WTC11 (cell line): ENCODE results near the gene ZNF407. TPM values are rescaled to one million over a fixed set of nuclear protein-coding genes. Genes with fewer than 3 reads are reported as not detected.

Experiments
- ATAC-seq: fragments of 200-7000 bp; cut with Tn5 transposase; 2 replicates; pipeline ENCODE4 v1.10.0; 2021; ENCODE audit warnings: mild to moderate bottlenecking, moderate library complexity
- CTCF ChIA-PET: fragments of 300-600 bp; sonication (Branson Sonifier 250); formaldehyde crosslinking; loops from one replicate; lab custom pipeline; 2021; ENCODE audit warnings: antibody characterized with exemption; lab: Charles Lee
- POLR2A ChIA-PET: fragments of 350-600 bp; sonication (Branson Sonifier 250); formaldehyde crosslinking; loops from one replicate; lab custom pipeline; 2021; ENCODE audit warnings: antibody characterized with exemption; lab: Charles Lee
- DNase-seq: peaks from one replicate; pipeline ENCODE4 v3.0.0; 2021; ENCODE audit warnings: low spot score
- H3K27ac Mint-ChIP-seq: 2 replicates; pipeline ENCODE4 v1.8.0; 2021; ENCODE audit warnings: mixed read lengths
- H3K27me3 Mint-ChIP-seq: 2 replicates; pipeline ENCODE4 v1.8.0; 2021; ENCODE audit warnings: low read depth, mild to moderate bottlenecking, moderate library complexity, mixed read lengths
- H3K36me3 Mint-ChIP-seq: 2 replicates; pipeline ENCODE4 v1.8.0; 2021; ENCODE audit warnings: mixed read lengths
- H3K4me1 Mint-ChIP-seq: 2 replicates; pipeline ENCODE4 v1.8.0; 2022; ENCODE audit warnings: mixed read lengths
- H3K4me3 Mint-ChIP-seq: 2 replicates; pipeline ENCODE4 v1.8.0; 2021; ENCODE audit warnings: mild to moderate bottlenecking, moderate library complexity, mixed read lengths
- H3K9me3 Mint-ChIP-seq: 2 replicates; pipeline ENCODE4 v1.8.0; 2021; ENCODE audit warnings: mixed read lengths
- ATF1 ChIP-seq: sonication (generic); formaldehyde crosslinking; IDR thresholded peaks from 2 replicates; pipeline ENCODE4 v1.8.1; 2023; ENCODE audit warnings: mild to moderate bottlenecking, moderate library complexity, missing genetic modification reagents
- CREB1 ChIP-seq: sonication (generic); formaldehyde crosslinking; IDR thresholded peaks from 2 replicates; pipeline ENCODE4 v1.8.0; 2023; ENCODE audit warnings: mild to moderate bottlenecking, missing genetic modification reagents
- ELF4 ChIP-seq: sonication (generic); formaldehyde crosslinking; IDR thresholded peaks from 2 replicates; pipeline ENCODE4 v1.8.1; 2022; ENCODE audit warnings: low read depth, mild to moderate bottlenecking, moderate library complexity, missing genetic modification reagents
- EMX1 ChIP-seq: fragments of 250-450 bp; sonication (Bioruptor Pico); IDR thresholded peaks from 2 replicates; pipeline ENCODE4 v1.8.0; 2021; ENCODE audit warnings: mild to moderate bottlenecking
- ESRRA ChIP-seq: sonication (generic); formaldehyde crosslinking; IDR thresholded peaks from 2 replicates; pipeline ENCODE4 v1.8.1; 2022; ENCODE audit warnings: mild to moderate bottlenecking, missing genetic modification reagents, borderline replicate concordance
- FOXK1 ChIP-seq: sonication (generic); formaldehyde crosslinking; IDR thresholded peaks from 2 replicates; pipeline ENCODE4 v1.8.0; 2022; ENCODE audit warnings: mild to moderate bottlenecking, moderate library complexity, missing genetic modification reagents
- GRHL2 ChIP-seq: fragments of 250-450 bp; sonication (Bioruptor Pico); IDR thresholded peaks from 2 replicates; pipeline ENCODE4 v1.8.0; 2022; ENCODE audit warnings: mild to moderate bottlenecking, moderate library complexity; ENCODE audit not compliant: insufficient replicate concordance, severe bottlenecking
- JUN ChIP-seq: sonication (generic); formaldehyde crosslinking; IDR thresholded peaks from 2 replicates; pipeline ENCODE4 v1.8.0; 2023; ENCODE audit warnings: mild to moderate bottlenecking, missing genetic modification reagents
- NR2C2 ChIP-seq: sonication (generic); formaldehyde crosslinking; IDR thresholded peaks from 2 replicates; pipeline ENCODE4 v1.8.0; 2022; ENCODE audit warnings: mild to moderate bottlenecking, missing genetic modification reagents
- NR3C1 ChIP-seq: sonication (generic); formaldehyde crosslinking; conservative IDR thresholded peaks from 2 replicates; pipeline ENCODE4 v1.8.1; 2023; ENCODE audit warnings: low read depth, mild to moderate bottlenecking, missing genetic modification reagents
- RELA ChIP-seq: sonication (generic); formaldehyde crosslinking; IDR thresholded peaks from 2 replicates; pipeline ENCODE4 v1.8.1; 2022; ENCODE audit warnings: missing genetic modification reagents, mild to moderate bottlenecking, borderline replicate concordance
- TEAD1 ChIP-seq: sonication (generic); formaldehyde crosslinking; IDR thresholded peaks from 2 replicates; pipeline ENCODE4 v1.8.0; 2022; ENCODE audit warnings: mild to moderate bottlenecking, missing genetic modification reagents
- ZNF219 ChIP-seq: sonication (generic); formaldehyde crosslinking; IDR thresholded peaks from 2 replicates; pipeline ENCODE4 v1.8.0; 2023; ENCODE audit warnings: missing genetic modification reagents, mild to moderate bottlenecking, borderline replicate concordance
- ZNF263 ChIP-seq: sonication (generic); formaldehyde crosslinking; IDR thresholded peaks from 2 replicates; pipeline ENCODE4 v1.8.1; 2022; ENCODE audit warnings: low read depth, mild to moderate bottlenecking, moderate library complexity, missing genetic modification reagents
- total RNA-seq: library from RNA; stranded (reverse); gene quantifications from 3 replicates; pipeline ENCODE4 v1.2.3, GENCODE V29; 2021
- TF ChIP-seq, protein P1 (sequence below): sonication (generic); formaldehyde crosslinking; IDR thresholded peaks from 2 replicates; pipeline ENCODE4 v1.8.1; 2022; ENCODE audit warnings: low read depth, mild to moderate bottlenecking, moderate library complexity, missing genetic modification reagents, borderline replicate concordance
- TF ChIP-seq, protein P2 (sequence below): fragments of 250-450 bp; sonication (Bioruptor Pico); IDR thresholded peaks from 2 replicates; pipeline ENCODE4 v1.9.0; 2021; ENCODE audit warnings: mild to moderate bottlenecking
- TF ChIP-seq, protein P3 (sequence below): sonication (generic); formaldehyde crosslinking; IDR thresholded peaks from 2 replicates; pipeline ENCODE4 v1.8.1; 2023; ENCODE audit warnings: mild to moderate bottlenecking, missing genetic modification reagents, borderline replicate concordance
- TF ChIP-seq, protein P4 (sequence below): fragments of 250-450 bp; sonication (Bioruptor Pico); IDR thresholded peaks from 2 replicates; pipeline ENCODE4 v2.1.2; 2022; ENCODE audit warnings: mild to moderate bottlenecking, moderate library complexity
- TF ChIP-seq, protein P5 (sequence below): sonication (generic); formaldehyde crosslinking; IDR thresholded peaks from 2 replicates; pipeline ENCODE4 v1.8.0; 2023; ENCODE audit warnings: missing genetic modification reagents
- TF ChIP-seq, protein P6 (sequence below): sonication (generic); formaldehyde crosslinking; conservative IDR thresholded peaks from 2 replicates; pipeline ENCODE4 v1.8.1; 2023; ENCODE audit warnings: mild to moderate bottlenecking, low read depth, missing genetic modification reagents, moderate library complexity

ZNF407 gene
- total RNA-seq, 1 experiment from 2014 or later = 6.5 TPM

DNA sequence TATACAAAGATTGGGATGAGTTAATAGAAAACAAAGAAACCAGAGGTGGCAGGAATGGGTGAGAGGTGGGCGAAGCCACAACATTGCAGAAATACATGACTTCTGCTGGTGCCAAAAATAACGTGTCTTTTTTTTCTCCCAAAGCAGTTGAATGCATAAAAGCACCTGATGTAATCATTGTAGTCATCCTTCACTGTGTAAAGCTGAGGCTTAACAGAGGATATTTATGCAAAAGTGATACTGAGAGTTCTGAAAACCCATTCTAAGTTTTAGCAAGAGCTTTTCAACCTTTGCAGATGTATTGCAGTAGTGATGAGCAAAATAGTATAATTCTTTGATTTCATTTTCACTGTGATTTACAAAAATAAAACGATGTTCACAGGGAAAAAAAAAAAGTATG is 438.3 kb downstream of the ZNF407 start:
- POLR2A ChIA-PET = no interaction called here

DNA sequence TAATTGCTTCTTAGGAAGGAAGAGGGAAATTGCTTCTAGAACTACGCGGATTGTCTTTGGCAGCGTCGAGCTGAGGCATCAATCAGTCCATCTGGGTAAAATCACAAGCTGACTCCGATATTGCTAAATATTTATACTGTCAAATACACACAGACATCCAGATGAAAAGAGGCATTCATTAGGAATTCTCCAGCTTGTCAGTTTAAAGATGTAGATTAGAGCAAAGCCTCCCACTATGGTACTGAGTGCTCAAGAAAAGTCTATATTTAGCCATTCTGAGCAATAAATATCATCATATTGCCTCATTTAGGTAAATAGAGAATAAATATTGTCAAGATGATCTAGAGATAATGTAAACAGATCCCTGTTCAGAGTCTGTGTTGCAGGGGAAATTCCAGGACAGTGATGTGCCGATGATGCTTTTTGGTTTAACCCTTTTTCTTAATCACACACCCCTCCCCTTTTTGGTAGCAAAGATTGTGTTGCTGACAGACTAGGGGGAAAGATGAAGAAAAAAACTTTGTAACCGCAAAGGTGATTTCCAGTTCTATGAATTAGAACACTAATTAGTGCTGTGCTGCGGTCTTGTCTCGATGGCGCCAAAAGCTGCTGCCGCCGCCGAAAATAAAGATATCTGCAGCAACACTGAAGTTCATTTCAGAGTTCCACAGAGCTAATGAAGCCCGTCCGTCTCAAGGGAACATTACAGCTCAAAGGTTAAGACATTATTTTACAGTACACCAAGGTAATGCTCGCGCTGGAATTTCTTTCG is 439.4 kb downstream of the ZNF407 start:
- DNase-seq = no peak
- TF ChIP-seq, protein P1, sequence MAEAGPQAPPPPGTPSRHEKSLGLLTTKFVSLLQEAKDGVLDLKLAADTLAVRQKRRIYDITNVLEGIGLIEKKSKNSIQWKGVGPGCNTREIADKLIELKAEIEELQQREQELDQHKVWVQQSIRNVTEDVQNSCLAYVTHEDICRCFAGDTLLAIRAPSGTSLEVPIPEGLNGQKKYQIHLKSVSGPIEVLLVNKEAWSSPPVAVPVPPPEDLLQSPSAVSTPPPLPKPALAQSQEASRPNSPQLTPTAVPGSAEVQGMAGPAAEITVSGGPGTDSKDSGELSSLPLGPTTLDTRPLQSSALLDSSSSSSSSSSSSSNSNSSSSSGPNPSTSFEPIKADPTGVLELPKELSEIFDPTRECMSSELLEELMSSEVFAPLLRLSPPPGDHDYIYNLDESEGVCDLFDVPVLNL = no peak
- TF ChIP-seq RELA (CRISPR knock-in tag) (no peak), GRHL2 (CRISPR knock-in tag) (no peak), ESRRA (no peak), ZNF219 (CRISPR knock-in tag) (no peak), ATF1 (CRISPR knock-in tag) (no peak), NR2C2 (CRISPR knock-in tag) (no peak)
- TF ChIP-seq, protein P2, sequence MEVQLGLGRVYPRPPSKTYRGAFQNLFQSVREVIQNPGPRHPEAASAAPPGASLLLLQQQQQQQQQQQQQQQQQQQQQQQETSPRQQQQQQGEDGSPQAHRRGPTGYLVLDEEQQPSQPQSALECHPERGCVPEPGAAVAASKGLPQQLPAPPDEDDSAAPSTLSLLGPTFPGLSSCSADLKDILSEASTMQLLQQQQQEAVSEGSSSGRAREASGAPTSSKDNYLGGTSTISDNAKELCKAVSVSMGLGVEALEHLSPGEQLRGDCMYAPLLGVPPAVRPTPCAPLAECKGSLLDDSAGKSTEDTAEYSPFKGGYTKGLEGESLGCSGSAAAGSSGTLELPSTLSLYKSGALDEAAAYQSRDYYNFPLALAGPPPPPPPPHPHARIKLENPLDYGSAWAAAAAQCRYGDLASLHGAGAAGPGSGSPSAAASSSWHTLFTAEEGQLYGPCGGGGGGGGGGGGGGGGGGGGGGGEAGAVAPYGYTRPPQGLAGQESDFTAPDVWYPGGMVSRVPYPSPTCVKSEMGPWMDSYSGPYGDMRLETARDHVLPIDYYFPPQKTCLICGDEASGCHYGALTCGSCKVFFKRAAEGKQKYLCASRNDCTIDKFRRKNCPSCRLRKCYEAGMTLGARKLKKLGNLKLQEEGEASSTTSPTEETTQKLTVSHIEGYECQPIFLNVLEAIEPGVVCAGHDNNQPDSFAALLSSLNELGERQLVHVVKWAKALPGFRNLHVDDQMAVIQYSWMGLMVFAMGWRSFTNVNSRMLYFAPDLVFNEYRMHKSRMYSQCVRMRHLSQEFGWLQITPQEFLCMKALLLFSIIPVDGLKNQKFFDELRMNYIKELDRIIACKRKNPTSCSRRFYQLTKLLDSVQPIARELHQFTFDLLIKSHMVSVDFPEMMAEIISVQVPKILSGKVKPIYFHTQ (CRISPR knock-in tag) = no peak
- TF ChIP-seq, protein P3, sequence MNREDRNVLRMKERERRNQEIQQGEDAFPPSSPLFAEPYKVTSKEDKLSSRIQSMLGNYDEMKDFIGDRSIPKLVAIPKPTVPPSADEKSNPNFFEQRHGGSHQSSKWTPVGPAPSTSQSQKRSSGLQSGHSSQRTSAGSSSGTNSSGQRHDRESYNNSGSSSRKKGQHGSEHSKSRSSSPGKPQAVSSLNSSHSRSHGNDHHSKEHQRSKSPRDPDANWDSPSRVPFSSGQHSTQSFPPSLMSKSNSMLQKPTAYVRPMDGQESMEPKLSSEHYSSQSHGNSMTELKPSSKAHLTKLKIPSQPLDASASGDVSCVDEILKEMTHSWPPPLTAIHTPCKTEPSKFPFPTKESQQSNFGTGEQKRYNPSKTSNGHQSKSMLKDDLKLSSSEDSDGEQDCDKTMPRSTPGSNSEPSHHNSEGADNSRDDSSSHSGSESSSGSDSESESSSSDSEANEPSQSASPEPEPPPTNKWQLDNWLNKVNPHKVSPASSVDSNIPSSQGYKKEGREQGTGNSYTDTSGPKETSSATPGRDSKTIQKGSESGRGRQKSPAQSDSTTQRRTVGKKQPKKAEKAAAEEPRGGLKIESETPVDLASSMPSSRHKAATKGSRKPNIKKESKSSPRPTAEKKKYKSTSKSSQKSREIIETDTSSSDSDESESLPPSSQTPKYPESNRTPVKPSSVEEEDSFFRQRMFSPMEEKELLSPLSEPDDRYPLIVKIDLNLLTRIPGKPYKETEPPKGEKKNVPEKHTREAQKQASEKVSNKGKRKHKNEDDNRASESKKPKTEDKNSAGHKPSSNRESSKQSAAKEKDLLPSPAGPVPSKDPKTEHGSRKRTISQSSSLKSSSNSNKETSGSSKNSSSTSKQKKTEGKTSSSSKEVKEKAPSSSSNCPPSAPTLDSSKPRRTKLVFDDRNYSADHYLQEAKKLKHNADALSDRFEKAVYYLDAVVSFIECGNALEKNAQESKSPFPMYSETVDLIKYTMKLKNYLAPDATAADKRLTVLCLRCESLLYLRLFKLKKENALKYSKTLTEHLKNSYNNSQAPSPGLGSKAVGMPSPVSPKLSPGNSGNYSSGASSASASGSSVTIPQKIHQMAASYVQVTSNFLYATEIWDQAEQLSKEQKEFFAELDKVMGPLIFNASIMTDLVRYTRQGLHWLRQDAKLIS (CRISPR knock-in tag) = no peak
- TF ChIP-seq, all 79 proteins: peak for 0
- H3K9me3 Mint-ChIP-seq = no peaks in the 10 kb centered on the region
- no peaks in the 10 kb centered on the region for H3K36me3 Mint-ChIP-seq
- CTCF ChIA-PET = no interaction called here
- no peak for ATAC-seq
- no peak overlapping the region for H3K4me3 Mint-ChIP-seq
- no peaks in the 10 kb centered on the region for H3K27me3 Mint-ChIP-seq
- H3K27ac Mint-ChIP-seq = no peak overlapping the region
- H3K4me1 Mint-ChIP-seq = peaks cover 14% of the 10 kb centered on the region
- POLR2A ChIA-PET = no interaction called here

More for the DNA sequence above, 438.3 kb downstream of the ZNF407 start:
- Mint-ChIP-seq H3K4me1 (peaks cover 9% of the 10 kb centered on the region), H3K27ac (no peak overlapping the region), H3K4me3 (no peak overlapping the region), H3K27me3 (no peaks in the 10 kb centered on the region), H3K9me3 (no peaks in the 10 kb centered on the region), H3K36me3 (no peaks in the 10 kb centered on the region)
- no peak for DNase-seq
- no peak for ATAC-seq
- TF ChIP-seq CREB1 (CRISPR knock-in tag) = no peak
- TF ChIP-seq, protein P4, sequence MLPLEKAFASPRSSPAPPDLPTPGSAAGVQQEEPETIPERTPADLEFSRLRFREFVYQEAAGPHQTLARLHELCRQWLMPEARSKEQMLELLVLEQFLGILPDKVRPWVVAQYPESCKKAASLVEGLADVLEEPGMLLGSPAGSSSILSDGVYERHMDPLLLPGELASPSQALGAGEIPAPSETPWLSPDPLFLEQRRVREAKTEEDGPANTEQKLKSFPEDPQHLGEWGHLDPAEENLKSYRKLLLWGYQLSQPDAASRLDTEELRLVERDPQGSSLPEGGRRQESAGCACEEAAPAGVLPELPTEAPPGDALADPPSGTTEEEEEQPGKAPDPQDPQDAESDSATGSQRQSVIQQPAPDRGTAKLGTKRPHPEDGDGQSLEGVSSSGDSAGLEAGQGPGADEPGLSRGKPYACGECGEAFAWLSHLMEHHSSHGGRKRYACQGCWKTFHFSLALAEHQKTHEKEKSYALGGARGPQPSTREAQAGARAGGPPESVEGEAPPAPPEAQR (CRISPR knock-in tag) = no peak
- no peak for TF ChIP-seq GRHL2 (CRISPR knock-in tag)
- TF ChIP-seq ESRRA = no peak
- TF ChIP-seq FOXK1 = no peak
- no peak for TF ChIP-seq TEAD1 (CRISPR knock-in tag)
- TF ChIP-seq NR2C2 (CRISPR knock-in tag) = no peak
- TF ChIP-seq EMX1 (CRISPR knock-in tag) = no peak
- no peak for TF ChIP-seq ZNF263 (CRISPR knock-in tag)
- TF ChIP-seq JUN (CRISPR knock-in tag) = no peak
- TF ChIP-seq, protein P5, sequence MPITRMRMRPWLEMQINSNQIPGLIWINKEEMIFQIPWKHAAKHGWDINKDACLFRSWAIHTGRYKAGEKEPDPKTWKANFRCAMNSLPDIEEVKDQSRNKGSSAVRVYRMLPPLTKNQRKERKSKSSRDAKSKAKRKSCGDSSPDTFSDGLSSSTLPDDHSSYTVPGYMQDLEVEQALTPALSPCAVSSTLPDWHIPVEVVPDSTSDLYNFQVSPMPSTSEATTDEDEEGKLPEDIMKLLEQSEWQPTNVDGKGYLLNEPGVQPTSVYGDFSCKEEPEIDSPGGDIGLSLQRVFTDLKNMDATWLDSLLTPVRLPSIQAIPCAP (CRISPR knock-in tag) = no peak
- TF ChIP-seq, protein P6, sequence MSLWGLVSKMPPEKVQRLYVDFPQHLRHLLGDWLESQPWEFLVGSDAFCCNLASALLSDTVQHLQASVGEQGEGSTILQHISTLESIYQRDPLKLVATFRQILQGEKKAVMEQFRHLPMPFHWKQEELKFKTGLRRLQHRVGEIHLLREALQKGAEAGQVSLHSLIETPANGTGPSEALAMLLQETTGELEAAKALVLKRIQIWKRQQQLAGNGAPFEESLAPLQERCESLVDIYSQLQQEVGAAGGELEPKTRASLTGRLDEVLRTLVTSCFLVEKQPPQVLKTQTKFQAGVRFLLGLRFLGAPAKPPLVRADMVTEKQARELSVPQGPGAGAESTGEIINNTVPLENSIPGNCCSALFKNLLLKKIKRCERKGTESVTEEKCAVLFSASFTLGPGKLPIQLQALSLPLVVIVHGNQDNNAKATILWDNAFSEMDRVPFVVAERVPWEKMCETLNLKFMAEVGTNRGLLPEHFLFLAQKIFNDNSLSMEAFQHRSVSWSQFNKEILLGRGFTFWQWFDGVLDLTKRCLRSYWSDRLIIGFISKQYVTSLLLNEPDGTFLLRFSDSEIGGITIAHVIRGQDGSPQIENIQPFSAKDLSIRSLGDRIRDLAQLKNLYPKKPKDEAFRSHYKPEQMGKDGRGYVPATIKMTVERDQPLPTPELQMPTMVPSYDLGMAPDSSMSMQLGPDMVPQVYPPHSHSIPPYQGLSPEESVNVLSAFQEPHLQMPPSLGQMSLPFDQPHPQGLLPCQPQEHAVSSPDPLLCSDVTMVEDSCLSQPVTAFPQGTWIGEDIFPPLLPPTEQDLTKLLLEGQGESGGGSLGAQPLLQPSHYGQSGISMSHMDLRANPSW (CRISPR knock-in tag) = no peak
- TF ChIP-seq NR3C1 (CRISPR knock-in tag) = no peak
- TF ChIP-seq ELF4 (CRISPR knock-in tag) = no peak
- CTCF ChIA-PET = no interaction called here
